ENCODE results near the gene UQCRC1.
"Not testable (repeated sequence)": the region's sequence is repeated elsewhere in the genome, so short reads cannot be mapped to it uniquely, and the experiment has no call there.

The UQCRC1 gene

GRCh38 chr3:48555949-48556795 is 53.3 kb downstream of the UQCRC1 start:
- H3K4me3 ChIP-seq (ENCODE audit: low read depth, low read length) = peak overlapping the region; percentile 80
- no peak for DNase-seq (ENCODE audit: low read depth)
- TF ChIP-seq CTCF (IDR thresholded peaks at IDR 0.05; ENCODE audit: control insufficient read depth, extremely low read depth, insufficient read depth) = no peak

- DNase-seq (ENCODE audit: low read depth) = no peak
- H3K4me3 ChIP-seq (ENCODE audit: low read depth, low read length) = peak overlapping the region; percentile 80
- no peak for TF ChIP-seq CTCF (IDR thresholded peaks at IDR 0.05; ENCODE audit: control insufficient read depth, extremely low read depth, insufficient read depth)
Observed at GRCh38 chr3:48555231-48555948, 54.1 kb downstream of the UQCRC1 start.

- no peak overlapping the region for H3K4me3 ChIP-seq (ENCODE audit: low read depth, low read length)
- DNase-seq (ENCODE audit: low read depth) = no peak
- TF ChIP-seq CTCF (IDR thresholded peaks at IDR 0.05; ENCODE audit: control insufficient read depth, extremely low read depth, insufficient read depth) = no peak
Observed at GRCh38 chr3:48553886-48554845, 55.3 kb downstream of the UQCRC1 start.

- TF ChIP-seq CTCF (IDR thresholded peaks at IDR 0.05; ENCODE audit: control insufficient read depth, extremely low read depth, insufficient read depth) = no peak
- no peak overlapping the region for H3K4me3 ChIP-seq (ENCODE audit: low read depth, low read length)
- no peak for DNase-seq (ENCODE audit: low read depth)
Observed at GRCh38 chr3:48553361-48553760, 56.1 kb downstream of the UQCRC1 start.

- TF ChIP-seq CTCF (IDR thresholded peaks at IDR 0.05; ENCODE audit: control insufficient read depth, extremely low read depth, insufficient read depth) = no peak
- DNase-seq (ENCODE audit: low read depth) = no peak
- no peak overlapping the region for H3K4me3 ChIP-seq (ENCODE audit: low read depth, low read length)
Observed at GRCh38 chr3:48552111-48552951, 57.1 kb downstream of the UQCRC1 start.

GRCh38 chr3:48551651-48552050 is 57.8 kb downstream of the UQCRC1 start:
- not testable (repeated sequence) for DNase-seq (ENCODE audit: low read depth); H3K4me3 ChIP-seq (ENCODE audit: low read depth, low read length)

All from LNCaP clone FGC (cell line).